Right ventricle myocardium superior (tissue), 1 donor: ENCODE measurements around the gene OPN1SW. TPM values are rescaled to one million over a fixed set of nuclear protein-coding genes. Genes with fewer than 3 reads are reported as not detected.

Experiments used
- total RNA-seq: library from RNA; stranded (reverse); fragmentation: NEBNext Ultra II Directional; extraction: Animal tissue kit (Norgen Biotek cat#: 25700); gene quantifications from one replicate; pipeline ENCODE4 v1.2.1, GENCODE V29; 2021
- donor health status: DM: no; HTN: yes; CAD: no; lungs with severe emphysema.

OPN1SW gene
- total RNA-seq, 1 donor from 2014 or later: not detected

Other genes with a start within 250 kb of the OPN1SW start
- 1.7 TPM for gene GARIN1A, start 103.5 kb downstream of the OPN1SW start, total RNA-seq
- 165 TPM for gene CALU, start 36.4 kb downstream of the OPN1SW start, total RNA-seq
- gene CCDC136, start 16.2 kb upstream of the OPN1SW start, total RNA-seq: 5.2 TPM
- gene FLNC, start 54.6 kb upstream of the OPN1SW start, total RNA-seq: 601 TPM
- 119 TPM for gene ATP6V1F, start 87.1 kb upstream of the OPN1SW start, total RNA-seq
- 0.11 TPM for gene KCP, start 134.9 kb upstream of the OPN1SW start, total RNA-seq
- 1.9 TPM for gene IRF5, start 162.1 kb upstream of the OPN1SW start, total RNA-seq